HG02610 (cell line): ENCODE results near the gene CYB5A.

ENCODE experiments used
- ATAC-seq: cut with Tn5 transposase; IDR thresholded peaks from one replicate; pipeline ENCODE4 v1.9.1; 2021; ENCODE audit warnings: mild to moderate bottlenecking, moderate library complexity; ENCODE audit not compliant: unreplicated experiment

Gene CYB5A

GRCh38 chr18:74278983-74279382, 12.8 kb downstream of the CYB5A start:
- ATAC-seq = no peak

GRCh38 chr18:74278058-74278457, 13.7 kb downstream of the CYB5A start:
- ATAC-seq = no peak

GRCh38 chr18:74277296-74277695, 14.5 kb downstream of the CYB5A start:
- no peak for ATAC-seq

GRCh38 chr18:74276609-74277008, 15.2 kb downstream of the CYB5A start:
- ATAC-seq = no peak

- ATAC-seq = no peak
Measured at GRCh38 chr18:74275736-74276135, 16.0 kb downstream of the CYB5A start.

GRCh38 chr18:74274700-74275099, 17.1 kb downstream of the CYB5A start:
- no peak for ATAC-seq

GRCh38 chr18:74273394-74273793, 18.4 kb downstream of the CYB5A start:
- no peak for ATAC-seq

GRCh38 chr18:74271635-74272034, 20.1 kb downstream of the CYB5A start:
- ATAC-seq = no peak

GRCh38 chr18:74268933-74269620, 22.7 kb downstream of the CYB5A start:
- no peak for ATAC-seq

GRCh38 chr18:74268175-74268574, 23.6 kb downstream of the CYB5A start:
- no peak for ATAC-seq

GRCh38 chr18:74266161-74266560, 25.6 kb downstream of the CYB5A start:
- ATAC-seq = no peak

- ATAC-seq = no peak
Measured at GRCh38 chr18:74265546-74266098, 26.1 kb downstream of the CYB5A start.

GRCh38 chr18:74264303-74265020, 27.3 kb downstream of the CYB5A start:
- peak; percentile 92 for ATAC-seq

- no peak for ATAC-seq
Measured at GRCh38 chr18:74261053-74261713, 30.6 kb downstream of the CYB5A start.

GRCh38 chr18:74259347-74259746, 32.4 kb downstream of the CYB5A start:
- no peak for ATAC-seq

GRCh38 chr18:74257083-74257482, 34.7 kb downstream of the CYB5A start:
- ATAC-seq = no peak

GRCh38 chr18:74256190-74256589, 35.6 kb downstream of the CYB5A start:
- ATAC-seq = no peak

GRCh38 chr18:74255131-74255616, 36.6 kb downstream of the CYB5A start:
- ATAC-seq = no peak

- no peak for ATAC-seq
Measured at GRCh38 chr18:74252039-74252395, 39.7 kb downstream of the CYB5A start.

GRCh38 chr18:74251297-74252038, 40.3 kb downstream of the CYB5A start:
- no peak for ATAC-seq

- no peak for ATAC-seq
Measured at GRCh38 chr18:74250131-74250530, 41.6 kb downstream of the CYB5A start.
